ENCODE data around the gene SPATA33. TPM values are rescaled to one million over a fixed set of nuclear protein-coding genes. Genes with fewer than 3 reads are reported as not detected.

Gene SPATA33
- total RNA-seq, 1 experiment from 2014 or later, result 17.4 TPM

DNA sequence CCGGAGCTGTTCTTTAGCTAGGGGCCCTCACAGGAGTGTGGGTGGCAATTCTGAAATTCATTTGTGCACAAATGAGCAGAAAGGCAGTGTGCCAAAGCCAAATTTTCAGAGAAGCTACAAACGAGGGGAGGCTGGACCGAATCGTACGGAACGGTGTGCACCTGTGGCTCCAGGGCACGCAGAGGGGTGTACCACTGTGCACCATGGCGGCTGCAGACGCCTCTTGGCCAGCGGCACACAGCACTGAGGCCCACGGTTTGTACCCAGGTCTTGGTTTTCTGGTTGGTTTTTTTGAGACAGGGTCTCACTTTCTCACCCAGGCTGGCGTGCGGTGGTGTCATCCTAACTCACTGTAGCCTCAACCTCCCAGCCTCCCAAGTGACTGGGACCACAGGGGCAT, 15.1 kb upstream of the SPATA33 start:
- Histone ChIP-seq H2BK15ac (ENCODE audit: low read depth, low read length) (no peak overlapping the region), H2BK5ac (ENCODE audit: insufficient read length, low read length) (no peak overlapping the region), H4K20me1 (ENCODE audit: control insufficient read depth, insufficient read depth, insufficient read length) (no peaks in the 10 kb centered on the region), H3K18ac (ENCODE audit: insufficient read length, low read depth, low read length) (no peak overlapping the region), H3K27ac (ENCODE audit: insufficient read length, low read depth, low read length) (no peak overlapping the region), H3K23me2 (ENCODE audit: insufficient read length, low read depth, low read length, poor library complexity, severe bottlenecking) (no peaks in the 10 kb centered on the region), H3K9me3 (ENCODE audit: control insufficient read depth, low read depth, low read length) (no peaks in the 10 kb centered on the region), H3K23ac (ENCODE audit: insufficient read length, low read depth, low read length) (no peak overlapping the region), H2BK120ac (ENCODE audit: low read depth, low read length, poor library complexity, severe bottlenecking) (no peak overlapping the region), H2BK20ac (ENCODE audit: low read depth, low read length, poor library complexity, severe bottlenecking) (no peak overlapping the region), H3T11ph (ENCODE audit: low read length) (no peak overlapping the region), H3K56ac (ENCODE audit: insufficient read length, low read depth, low read length) (no peak overlapping the region), H3K4me1 (ENCODE audit: insufficient read depth, low read length) (no peaks in the 10 kb centered on the region), H3K79me2 (ENCODE audit: insufficient read depth, low read length) (no peaks in the 10 kb centered on the region), H4K91ac (ENCODE audit: insufficient read length, low read depth, low read length) (no peak overlapping the region), H3K14ac (ENCODE audit: insufficient read depth, low read length) (no peak overlapping the region), H4K8ac (replicated peaks; ENCODE audit: insufficient read length, low read depth, low read length) (no peak overlapping the region), H2AFZ (ENCODE audit: low read length) (no peak overlapping the region), H2BK12ac (ENCODE audit: insufficient read length, low read depth, low read length) (no peak overlapping the region), H3K27me3 (ENCODE audit: insufficient read depth, low read length) (no peaks in the 10 kb centered on the region), H4K5ac (ENCODE audit: insufficient read length, low read depth, low read length) (no peak overlapping the region), H3K79me1 (ENCODE audit: insufficient read depth, low read depth, low read length, poor library complexity, severe bottlenecking) (no peaks in the 10 kb centered on the region), H3K9ac (ENCODE audit: extremely low read depth, insufficient read length, low read length) (no peak overlapping the region), H3K4ac (ENCODE audit: low read depth, low read length) (no peak overlapping the region), H2AK5ac (ENCODE audit: insufficient read length, low read length) (no peak overlapping the region), H3K4me2 (ENCODE audit: insufficient read depth, insufficient read length, low read length) (no peak overlapping the region)
- Mint-ChIP-seq H3K4me1 (peaks cover 10 to 11% of the 10 kb centered on the region in 2 experiments), H3K4me3 (no peak overlapping the region), H3K9me3 (no peaks in the 10 kb centered on the region), H3K27me3 (ENCODE audit: low read depth) (peaks cover 7% of the 10 kb centered on the region), H3K36me3 (ENCODE audit: insufficient read depth in 1 of 3, low read depth in 3 of 3) (peaks cover 8 to 23% (median 23%) of the 10 kb centered on the region in 3 experiments; a peak in 6 of 7 replicates), H3K27ac (no peak overlapping the region)
- WGBS (ENCODE audit: extremely low coverage, insufficient read length, low lambda C conversion rate), result no CpG with 5 or more reads among the region's 13 CpGs
- DNase-seq, result no peak
- TF ChIP-seq, protein P1, sequence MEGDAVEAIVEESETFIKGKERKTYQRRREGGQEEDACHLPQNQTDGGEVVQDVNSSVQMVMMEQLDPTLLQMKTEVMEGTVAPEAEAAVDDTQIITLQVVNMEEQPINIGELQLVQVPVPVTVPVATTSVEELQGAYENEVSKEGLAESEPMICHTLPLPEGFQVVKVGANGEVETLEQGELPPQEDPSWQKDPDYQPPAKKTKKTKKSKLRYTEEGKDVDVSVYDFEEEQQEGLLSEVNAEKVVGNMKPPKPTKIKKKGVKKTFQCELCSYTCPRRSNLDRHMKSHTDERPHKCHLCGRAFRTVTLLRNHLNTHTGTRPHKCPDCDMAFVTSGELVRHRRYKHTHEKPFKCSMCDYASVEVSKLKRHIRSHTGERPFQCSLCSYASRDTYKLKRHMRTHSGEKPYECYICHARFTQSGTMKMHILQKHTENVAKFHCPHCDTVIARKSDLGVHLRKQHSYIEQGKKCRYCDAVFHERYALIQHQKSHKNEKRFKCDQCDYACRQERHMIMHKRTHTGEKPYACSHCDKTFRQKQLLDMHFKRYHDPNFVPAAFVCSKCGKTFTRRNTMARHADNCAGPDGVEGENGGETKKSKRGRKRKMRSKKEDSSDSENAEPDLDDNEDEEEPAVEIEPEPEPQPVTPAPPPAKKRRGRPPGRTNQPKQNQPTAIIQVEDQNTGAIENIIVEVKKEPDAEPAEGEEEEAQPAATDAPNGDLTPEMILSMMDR (conservative IDR thresholded peaks at IDR 0.05), result no peak
